PC-3 (cell line): ENCODE results near the gene CES5A.

Experiments
- CTCF ChIP-seq: fragments of 300-600 bp; sonication (generic); conservative IDR thresholded peaks from 2 replicates; pipeline ENCODE4 v1.5.1; 2017; ENCODE audit warnings: antibody characterized with exemption, low read depth, mild to moderate bottlenecking, low read length
- EZH2phosphoT487 ChIP-seq: fragments of 300-600 bp; sonication (generic); IDR thresholded peaks from 2 replicates; pipeline ENCODE4 v1.6.1; 2018; ENCODE audit warnings: mild to moderate bottlenecking, antibody characterized with exemption, low read length, borderline replicate concordance

- TF ChIP-seq EZH2phosphoT487 (no peak), CTCF (no peak; the same call in 1 of the 2 replicates)
Measured at GRCh38 chr16:55843105-55843395, 32.1 kb downstream of the CES5A start.
